ENCODE results near the gene CDHR5. TPM values are rescaled to one million over a fixed set of nuclear protein-coding genes. Genes with fewer than 3 reads are reported as not detected.
A peak's percentile ranks its signal among the peaks of the same experiment; 100 is the strongest.
"Not testable (repeated sequence)": the region's sequence is repeated elsewhere in the genome, so short reads cannot be mapped to it uniquely, and the experiment has no call there.

Gene CDHR5
- total RNA-seq, 1 experiment from 2014 or later, result not detected

GRCh38 chr11:574632-575312, 50.0 kb downstream of the CDHR5 start:
- H3K27ac ChIP-seq, result no peak overlapping the region
- H3K27me3 ChIP-seq (replicated peaks), result peaks cover 7% of the 10 kb centered on the region; the same call in 1 of the 2 replicates
- peak overlapping the region; percentile 42; the same call in 1 of the 2 replicates for H3K4me3 ChIP-seq
- no peaks in the 10 kb centered on the region for H3K36me3 ChIP-seq
- no peaks in the 10 kb centered on the region for H3K9me3 ChIP-seq (replicated peaks)
- H3K4me1 ChIP-seq (replicated peaks), result peaks cover 13% of the 10 kb centered on the region
- DNase-seq (ENCODE audit: low read depth in 1 of 2, low spot score in 2 of 2), result no peak

- H3K9me3 ChIP-seq (replicated peaks); H3K27me3 ChIP-seq (replicated peaks); H3K4me3 ChIP-seq; H3K27ac ChIP-seq; DNase-seq (ENCODE audit: low read depth in 1 of 2, low spot score in 2 of 2); H3K36me3 ChIP-seq: not testable (repeated sequence)
- H3K4me1 ChIP-seq (replicated peaks), result peaks cover 15% of the 10 kb centered on the region
Observed at GRCh38 chr11:574031-574570, 50.7 kb downstream of the CDHR5 start.

GRCh38 chr11:573146-573759, 51.5 kb downstream of the CDHR5 start:
- peaks cover 7% of the 10 kb centered on the region; the same call in 1 of the 2 replicates for H3K27me3 ChIP-seq (replicated peaks)
- H3K36me3 ChIP-seq, result no peaks in the 10 kb centered on the region
- H3K4me1 ChIP-seq (replicated peaks), result peaks cover 18% of the 10 kb centered on the region
- H3K27ac ChIP-seq, result no peak overlapping the region
- no peak for DNase-seq (ENCODE audit: low read depth in 1 of 2, low spot score in 2 of 2)
- H3K9me3 ChIP-seq (replicated peaks), result no peaks in the 10 kb centered on the region
- H3K4me3 ChIP-seq, result no peak overlapping the region

- no peak overlapping the region for H3K27ac ChIP-seq
- H3K27me3 ChIP-seq (replicated peaks), result peaks cover 7% of the 10 kb centered on the region; the same call in 1 of the 2 replicates
- no peaks in the 10 kb centered on the region for H3K9me3 ChIP-seq (replicated peaks)
- H3K4me3 ChIP-seq, result no peak overlapping the region
- H3K36me3 ChIP-seq, result no peaks in the 10 kb centered on the region
- peaks cover 12% of the 10 kb centered on the region for H3K4me1 ChIP-seq (replicated peaks)
- DNase-seq (ENCODE audit: low read depth in 1 of 2, low spot score in 2 of 2), result no peak
Observed at GRCh38 chr11:571802-572185, 53.0 kb downstream of the CDHR5 start.

GRCh38 chr11:569158-569885, 55.4 kb downstream of the CDHR5 start:
- peak overlapping the region; percentile 58 for H3K4me3 ChIP-seq
- no peak for DNase-seq (ENCODE audit: low read depth in 1 of 2, low spot score in 2 of 2)
- H3K9me3 ChIP-seq (replicated peaks), result no peaks in the 10 kb centered on the region
- no peaks in the 10 kb centered on the region for H3K36me3 ChIP-seq
- peaks cover 6% of the 10 kb centered on the region for H3K4me1 ChIP-seq (replicated peaks)
- H3K27me3 ChIP-seq (replicated peaks), result no peaks in the 10 kb centered on the region
- H3K27ac ChIP-seq, result no peak overlapping the region

- H3K9me3 ChIP-seq (replicated peaks), result no peaks in the 10 kb centered on the region
- peak; percentile 73 to 80 for DNase-seq (ENCODE audit: low read depth in 1 of 2, low spot score in 2 of 2)
- H3K27me3 ChIP-seq (replicated peaks), result no peaks in the 10 kb centered on the region
- no peaks in the 10 kb centered on the region for H3K36me3 ChIP-seq
- no peak overlapping the region for H3K27ac ChIP-seq
- H3K4me3 ChIP-seq, result peak overlapping the region; percentile 58
- peaks cover 6% of the 10 kb centered on the region for H3K4me1 ChIP-seq (replicated peaks)
Observed at GRCh38 chr11:568306-569157, 56.2 kb downstream of the CDHR5 start.

- Histone ChIP-seq H3K9me3 (replicated peaks) (no peaks in the 10 kb centered on the region), H3K4me1 (replicated peaks) (peaks cover 6% of the 10 kb centered on the region), H3K27ac (no peak overlapping the region), H3K27me3 (replicated peaks) (no peaks in the 10 kb centered on the region), H3K36me3 (no peaks in the 10 kb centered on the region), H3K4me3 (peak overlapping the region; percentile 58)
- no peak for DNase-seq (ENCODE audit: low read depth in 1 of 2, low spot score in 2 of 2)
Observed at GRCh38 chr11:567629-568292, 57.0 kb downstream of the CDHR5 start.

- H3K4me3 ChIP-seq, result no peak overlapping the region
- DNase-seq (ENCODE audit: low read depth in 1 of 2, low spot score in 2 of 2), result no peak
Observed at GRCh38 chr11:567011-567628, 57.6 kb downstream of the CDHR5 start.

More at GRCh38 chr11:567011-567628, 57.6 kb downstream of the CDHR5 start:
- Histone ChIP-seq H3K36me3 (no peaks in the 10 kb centered on the region), H3K9me3 (replicated peaks) (no peaks in the 10 kb centered on the region), H3K27me3 (replicated peaks) (no peaks in the 10 kb centered on the region), H3K27ac (no peak overlapping the region), H3K4me1 (replicated peaks) (peaks cover 6% of the 10 kb centered on the region)

Other genes starting within 250 kb of the CDHR5 start
- gene PKP3, start 230.7 kb downstream of the CDHR5 start, total RNA-seq (2014; rRNA removed; shearing (Covaris generic)), result 1.9 and 5.7 TPM in 2 replicates
- gene SIGIRR, start 210.0 kb downstream of the CDHR5 start, total RNA-seq (2014; rRNA removed; shearing (Covaris generic)), result 3.3 and 8.6 TPM in 2 replicates
- gene ANO9, start 182.9 kb downstream of the CDHR5 start, total RNA-seq (2014; rRNA removed; shearing (Covaris generic)), result not detected in 2 replicates
- gene PTDSS2, start 174.7 kb downstream of the CDHR5 start, total RNA-seq (2014; rRNA removed; shearing (Covaris generic)), result 11.5 and 18.3 TPM in 2 replicates
- gene RNH1, start 117.7 kb downstream of the CDHR5 start, total RNA-seq (2014; rRNA removed; shearing (Covaris generic)), result 121 and 137 TPM in 2 replicates
- 47.3 and 52.3 TPM in 2 replicates for gene HRAS, start 89.4 kb downstream of the CDHR5 start, total RNA-seq (2014; rRNA removed; shearing (Covaris generic))
- 0.05 TPM in 1 of 2 replicates, not detected in the other for gene LRRC56, start 87.4 kb downstream of the CDHR5 start, total RNA-seq (2014; rRNA removed; shearing (Covaris generic))
- 0.18 TPM in 1 of 2 replicates, not detected in the other for gene LMNTD2, start 64.2 kb downstream of the CDHR5 start, total RNA-seq (2014; rRNA removed; shearing (Covaris generic))
- gene RASSF7, start 64.0 kb downstream of the CDHR5 start, total RNA-seq (2014; rRNA removed; shearing (Covaris generic)), result 13.8 and 16.4 TPM in 2 replicates
- 15.8 and 21.7 TPM in 2 replicates for gene PHRF1, start 48.5 kb downstream of the CDHR5 start, total RNA-seq (2014; rRNA removed; shearing (Covaris generic))
- gene IRF7, start 9.0 kb downstream of the CDHR5 start, total RNA-seq (2014; rRNA removed; shearing (Covaris generic)), result 4.3 and 5.9 TPM in 2 replicates
- gene SCT, start 2.2 kb upstream of the CDHR5 start, total RNA-seq (2014; rRNA removed; shearing (Covaris generic)), result not detected in 2 replicates
- not detected in 2 replicates for gene DRD4, start 12.3 kb upstream of the CDHR5 start, total RNA-seq (2014; rRNA removed; shearing (Covaris generic))
- gene DEAF1, start 70.3 kb upstream of the CDHR5 start, total RNA-seq (2014; rRNA removed; shearing (Covaris generic)), result 4.4 and 8.0 TPM in 2 replicates
- 16.0 and 16.7 TPM in 2 replicates for gene TMEM80, start 70.9 kb upstream of the CDHR5 start, total RNA-seq (2014; rRNA removed; shearing (Covaris generic))
- not detected in 2 replicates for gene EPS8L2, start 81.3 kb upstream of the CDHR5 start, total RNA-seq (2014; rRNA removed; shearing (Covaris generic))
- 159 and 302 TPM in 2 replicates for gene TALDO1, start 122.5 kb upstream of the CDHR5 start, total RNA-seq (2014; rRNA removed; shearing (Covaris generic))
- 7.0 and 12.4 TPM in 2 replicates for gene GATD1, start 152.5 kb upstream of the CDHR5 start, total RNA-seq (2014; rRNA removed; shearing (Covaris generic))
- 0.21 and 0.88 TPM in 2 replicates for gene CEND1, start 165.1 kb upstream of the CDHR5 start, total RNA-seq (2014; rRNA removed; shearing (Covaris generic))
- 5.1 and 11.1 TPM in 2 replicates for gene SLC25A22, start 173.3 kb upstream of the CDHR5 start, total RNA-seq (2014; rRNA removed; shearing (Covaris generic))
- 2.1 and 2.4 TPM in 2 replicates for gene PIDD1, start 180.3 kb upstream of the CDHR5 start, total RNA-seq (2014; rRNA removed; shearing (Covaris generic))
- 504 and 706 TPM in 2 replicates for gene RPLP2, start 185.0 kb upstream of the CDHR5 start, total RNA-seq (2014; rRNA removed; shearing (Covaris generic))
- gene PNPLA2, start 194.0 kb upstream of the CDHR5 start, total RNA-seq (2014; rRNA removed; shearing (Covaris generic)), result 5.0 and 9.8 TPM in 2 replicates
- not detected in 2 replicates for gene CRACR2B, start 203.0 kb upstream of the CDHR5 start, total RNA-seq (2014; rRNA removed; shearing (Covaris generic))
- 123 and 179 TPM in 2 replicates for gene CD151, start 208.0 kb upstream of the CDHR5 start, total RNA-seq (2014; rRNA removed; shearing (Covaris generic))
- 75.8 and 144 TPM in 2 replicates for gene POLR2L, start 217.6 kb upstream of the CDHR5 start, total RNA-seq (2014; rRNA removed; shearing (Covaris generic))
- gene TSPAN4, start 217.9 kb upstream of the CDHR5 start, total RNA-seq (2014; rRNA removed; shearing (Covaris generic)), result 62.5 and 118 TPM in 2 replicates

Data from SJSA1 (cell line).